ENCODE data around the gene LMTK3. TPM values are rescaled to one million over a fixed set of nuclear protein-coding genes. Genes with fewer than 3 reads are reported as not detected.

Gene LMTK3
- total RNA-seq, 1 experiment from 2014 or later = 0.05 TPM

DNA sequence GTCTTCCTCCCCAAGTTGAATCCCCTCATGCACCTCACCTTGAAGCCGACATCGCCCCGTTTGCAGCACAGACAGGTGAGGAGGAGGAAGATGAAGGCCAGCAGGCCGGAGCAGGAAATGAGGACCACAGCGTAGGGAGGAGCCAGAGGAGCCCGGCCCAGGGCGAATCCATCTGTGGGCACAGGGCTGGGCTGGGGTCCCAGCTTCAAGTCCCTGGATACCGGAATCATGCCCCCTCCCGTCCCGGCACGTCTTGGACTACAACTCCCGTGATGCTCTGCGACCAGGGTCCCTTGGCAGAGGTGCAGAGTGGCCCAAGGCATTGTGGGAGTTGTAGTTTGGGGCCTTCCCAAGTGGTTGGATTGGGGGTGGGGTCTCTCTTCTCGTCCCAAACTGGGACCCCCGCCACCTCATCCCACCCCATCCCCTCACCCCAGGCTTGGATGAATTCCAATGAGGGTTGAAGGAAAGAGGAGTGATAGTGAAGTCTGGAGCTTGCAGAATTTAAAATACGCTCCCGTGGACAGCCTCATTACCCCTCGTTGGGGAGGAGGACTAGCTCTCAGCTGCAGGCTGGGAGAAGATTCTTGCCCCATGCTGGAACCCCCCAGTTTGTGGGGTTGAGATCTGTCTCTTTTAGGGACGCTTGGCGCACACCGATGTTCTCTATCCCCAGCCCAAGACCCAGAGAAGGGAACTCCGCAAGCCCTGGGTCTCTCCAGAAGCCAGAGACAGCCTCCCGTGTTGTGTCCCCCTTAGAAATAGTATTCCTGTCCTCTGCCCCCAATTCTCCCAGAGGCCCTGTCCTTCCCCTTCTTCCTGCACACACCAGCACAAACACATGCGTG, 990 bp downstream of the LMTK3 start:
- peak; percentile 38 for DNase-seq (ENCODE audit: extremely low read depth, low read depth)

DNA sequence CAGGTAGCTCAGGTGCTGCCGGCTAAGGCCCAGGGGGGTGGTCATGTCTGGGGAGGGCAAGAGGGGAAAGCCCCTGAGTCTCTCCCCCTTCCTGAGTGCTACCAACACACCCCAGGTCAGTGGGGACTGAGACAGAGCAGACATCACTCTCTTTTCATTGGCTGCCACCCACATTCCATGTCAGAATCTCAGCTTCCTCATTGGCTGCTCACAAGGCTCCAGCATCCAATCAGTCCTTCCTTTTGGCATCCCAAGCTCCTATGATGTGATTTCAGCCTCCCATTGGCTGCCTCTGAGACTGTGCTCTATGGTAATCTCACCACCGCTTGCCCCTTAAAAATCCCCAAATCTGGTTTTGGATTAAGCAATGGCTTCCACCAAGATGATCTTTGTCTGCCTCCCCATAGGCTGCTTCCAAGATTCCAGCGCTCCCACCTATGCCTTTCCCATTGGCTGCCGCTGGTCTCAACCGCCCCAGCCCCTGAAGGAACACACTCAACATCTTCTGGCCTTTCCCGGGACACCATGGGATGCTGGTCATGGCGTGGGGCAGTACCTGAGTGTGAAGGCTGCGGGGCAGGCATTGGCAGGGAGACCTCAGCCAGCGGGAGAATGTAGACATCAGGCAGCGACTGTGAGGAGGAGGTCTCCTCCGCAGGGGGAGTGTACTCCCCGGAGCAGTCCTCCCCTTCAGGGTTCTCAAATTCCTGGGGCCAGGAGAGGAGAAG, 2.0 kb downstream of the LMTK3 start:
- no peak for DNase-seq (ENCODE audit: extremely low read depth, low read depth)

GRCh38 chr19:48508729-48509411, 2.8 kb downstream of the LMTK3 start:
- no peak for DNase-seq (ENCODE audit: extremely low read depth, low read depth)

GRCh38 chr19:48507911-48508439, 3.7 kb downstream of the LMTK3 start:
- no peak for DNase-seq (ENCODE audit: extremely low read depth, low read depth)

DNA sequence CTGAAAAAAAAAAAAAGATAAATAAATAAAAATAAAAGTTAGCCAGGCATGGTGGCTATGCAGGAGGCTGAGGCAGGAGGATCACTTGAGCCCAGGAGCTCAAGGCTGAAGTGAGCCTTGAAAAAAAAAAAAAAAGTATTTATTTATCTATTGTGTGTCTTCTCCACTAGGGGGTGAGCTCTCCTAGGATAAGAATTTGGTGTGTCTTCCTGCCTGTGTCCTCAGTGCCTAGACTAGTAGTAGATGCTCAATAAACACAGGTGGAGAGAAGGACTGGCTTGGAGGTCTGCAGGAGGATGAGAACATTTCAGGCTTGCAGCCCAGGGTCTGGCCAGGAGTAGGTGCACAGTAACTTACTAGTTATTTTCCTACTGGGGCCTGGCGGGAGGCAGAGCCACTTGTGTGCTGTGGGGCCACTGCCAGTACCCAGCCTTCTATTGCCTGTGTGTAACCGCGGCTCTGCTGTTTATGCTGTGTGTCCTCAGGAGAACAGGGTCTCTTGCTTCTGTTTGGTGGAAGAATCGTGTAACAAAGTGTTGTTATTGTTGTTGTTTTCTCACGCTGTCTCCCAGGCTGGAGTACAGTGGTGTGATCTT, 5.4 kb downstream of the LMTK3 start:
- peak; percentile 48 for DNase-seq (ENCODE audit: extremely low read depth, low read depth)

GRCh38 chr19:48502350-48503018, 9.2 kb downstream of the LMTK3 start:
- no peak for DNase-seq (ENCODE audit: extremely low read depth, low read depth)

- peak; percentile 48 for DNase-seq (ENCODE audit: extremely low read depth, low read depth)
These were observed 9.9 kb downstream of the LMTK3 start for GRCh38 chr19:48501494-48502349.

DNA sequence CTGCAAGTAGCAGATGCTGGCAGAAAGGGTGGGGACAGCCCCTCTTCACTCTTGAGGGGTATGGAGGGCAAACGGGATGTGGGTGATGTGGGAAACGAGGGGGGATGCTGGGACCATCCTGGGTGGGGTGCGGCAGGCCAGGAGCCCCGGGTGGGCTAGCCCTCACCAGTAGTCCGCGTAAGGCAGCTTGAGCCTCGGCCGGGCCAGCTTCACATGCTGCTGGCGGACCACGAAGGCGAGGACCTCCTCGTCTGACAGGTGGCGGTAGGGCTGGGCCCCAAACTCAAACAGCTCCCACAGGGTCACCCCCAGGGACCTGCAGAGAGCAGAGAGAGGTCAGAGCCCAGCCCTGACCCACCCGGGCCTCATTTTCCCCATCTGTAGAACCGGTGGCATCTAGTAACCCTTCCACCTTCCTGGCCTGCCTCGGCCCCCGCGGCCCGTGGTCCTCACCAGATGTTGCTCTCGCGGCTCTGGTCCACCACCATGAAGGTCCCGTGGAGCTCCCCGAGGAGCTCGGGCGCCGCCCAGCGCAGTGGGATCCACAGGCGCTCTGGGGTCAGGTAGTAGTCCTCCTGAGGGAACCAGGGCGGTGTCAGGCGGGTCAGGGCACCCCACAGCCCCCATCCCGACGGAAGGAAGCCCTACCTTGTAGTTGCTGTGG, 10.7 kb downstream of the LMTK3 start:
- DNase-seq (ENCODE audit: extremely low read depth, low read depth) = no peak

DNA sequence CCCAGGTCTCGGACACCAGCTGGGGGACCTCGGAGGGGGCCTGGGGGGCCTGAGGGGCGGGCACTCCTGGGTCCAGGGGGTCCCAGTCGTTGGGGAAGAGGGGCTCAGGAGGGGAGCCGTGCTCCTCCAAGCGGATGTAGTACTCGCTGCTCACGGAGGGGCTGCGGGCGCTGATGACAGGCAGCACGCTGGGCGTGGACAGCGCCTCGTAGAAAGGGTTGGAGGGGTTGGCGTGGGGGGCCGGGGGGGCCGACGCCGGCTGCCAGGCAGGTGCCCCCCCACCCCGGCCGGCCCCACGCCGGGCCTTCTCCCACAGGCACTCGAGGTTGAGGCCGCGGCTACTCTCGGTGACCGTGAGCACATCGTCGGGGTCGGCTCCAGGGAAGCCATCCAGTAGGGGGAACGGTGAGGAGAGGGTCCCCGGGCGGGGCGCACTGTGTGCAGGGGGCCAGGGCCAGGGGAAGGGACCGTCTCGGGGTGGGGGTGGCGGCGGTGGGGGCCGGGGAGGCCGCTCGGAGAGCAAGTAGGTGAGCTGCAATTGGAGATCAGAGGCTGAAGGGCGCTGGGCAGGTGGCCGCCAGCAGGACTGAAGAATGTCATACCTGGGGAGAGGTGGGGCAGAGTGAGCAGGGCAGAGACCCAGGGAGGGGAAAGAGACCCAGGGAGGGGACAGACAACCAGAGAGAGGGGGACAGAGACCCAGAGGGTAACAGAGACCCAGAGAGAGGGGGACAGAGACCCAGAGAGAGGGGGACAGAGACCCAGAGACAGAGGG, 12.1 kb downstream of the LMTK3 start:
- DNase-seq (ENCODE audit: extremely low read depth, low read depth) = no peak

- no peak for DNase-seq (ENCODE audit: extremely low read depth, low read depth)
These were observed 12.9 kb downstream of the LMTK3 start for GRCh38 chr19:48498595-48499311.

DNA sequence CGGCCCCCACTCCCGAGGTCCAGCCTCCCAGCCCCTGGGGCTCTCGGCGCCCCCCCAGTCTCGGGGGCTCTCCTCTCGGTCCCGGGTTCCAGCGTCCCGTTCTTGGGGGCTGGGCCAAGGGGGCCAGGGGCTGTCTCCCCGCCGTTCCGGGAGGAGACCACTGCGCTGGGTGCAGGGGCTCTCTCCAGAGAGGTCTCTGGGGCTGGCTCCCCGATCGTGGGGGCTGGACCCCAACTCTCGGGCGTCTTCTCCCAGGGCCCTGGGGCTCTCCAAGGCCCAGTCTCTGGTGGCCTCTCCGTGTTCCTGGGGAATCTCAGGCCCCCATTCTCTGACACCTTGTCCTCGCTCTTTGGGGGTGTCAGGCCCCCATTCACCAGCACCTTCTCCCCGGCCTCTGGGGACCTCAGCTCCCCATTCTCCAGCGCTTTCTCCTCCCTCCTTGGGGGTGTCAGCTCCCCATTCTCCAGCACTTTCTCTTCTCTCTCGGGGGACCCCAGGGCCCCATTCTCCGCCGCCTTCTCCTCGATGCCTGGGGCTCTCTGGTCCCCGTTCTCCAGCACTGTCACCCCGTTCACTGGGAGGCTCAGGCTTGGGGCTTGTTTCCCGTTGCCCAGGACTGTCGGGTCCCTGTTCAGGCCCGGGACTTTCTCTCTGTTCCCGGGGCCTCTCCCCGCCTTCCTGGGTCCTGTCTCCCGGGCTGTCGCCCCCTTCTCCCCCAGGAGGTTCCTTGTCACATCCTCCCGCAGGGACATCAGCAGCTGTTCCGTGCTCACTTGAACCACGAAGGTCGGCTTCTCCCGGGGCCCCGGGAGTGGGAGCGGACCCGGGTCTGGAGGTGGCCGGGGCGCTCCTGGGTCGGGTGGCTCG, 13.7 kb downstream of the LMTK3 start:
- no peak for DNase-seq (ENCODE audit: extremely low read depth, low read depth)

- DNase-seq (ENCODE audit: extremely low read depth, low read depth) = no peak
These were observed 14.5 kb downstream of the LMTK3 start for GRCh38 chr19:48496959-48497727.

DNA sequence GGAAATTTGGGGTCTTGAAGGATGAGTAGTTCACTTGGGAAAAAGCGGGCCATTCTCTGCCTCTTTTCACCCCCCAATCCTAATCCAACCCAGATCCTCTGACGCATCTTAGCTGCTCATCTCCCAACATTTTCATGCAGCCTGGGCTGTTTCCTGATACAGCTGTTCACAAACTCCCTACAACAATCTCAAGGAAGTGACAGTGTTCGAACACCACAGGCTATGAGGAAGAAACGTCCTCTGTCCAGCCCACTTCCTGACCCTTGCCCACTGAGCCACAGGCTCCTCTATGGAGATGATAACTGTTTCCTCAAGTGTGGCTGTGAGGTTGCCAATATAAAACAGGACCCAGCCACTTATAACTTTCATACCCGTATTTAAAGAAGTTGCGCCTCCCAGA, 16.2 kb downstream of the LMTK3 start:
- no peak for DNase-seq (ENCODE audit: extremely low read depth, low read depth)

DNA sequence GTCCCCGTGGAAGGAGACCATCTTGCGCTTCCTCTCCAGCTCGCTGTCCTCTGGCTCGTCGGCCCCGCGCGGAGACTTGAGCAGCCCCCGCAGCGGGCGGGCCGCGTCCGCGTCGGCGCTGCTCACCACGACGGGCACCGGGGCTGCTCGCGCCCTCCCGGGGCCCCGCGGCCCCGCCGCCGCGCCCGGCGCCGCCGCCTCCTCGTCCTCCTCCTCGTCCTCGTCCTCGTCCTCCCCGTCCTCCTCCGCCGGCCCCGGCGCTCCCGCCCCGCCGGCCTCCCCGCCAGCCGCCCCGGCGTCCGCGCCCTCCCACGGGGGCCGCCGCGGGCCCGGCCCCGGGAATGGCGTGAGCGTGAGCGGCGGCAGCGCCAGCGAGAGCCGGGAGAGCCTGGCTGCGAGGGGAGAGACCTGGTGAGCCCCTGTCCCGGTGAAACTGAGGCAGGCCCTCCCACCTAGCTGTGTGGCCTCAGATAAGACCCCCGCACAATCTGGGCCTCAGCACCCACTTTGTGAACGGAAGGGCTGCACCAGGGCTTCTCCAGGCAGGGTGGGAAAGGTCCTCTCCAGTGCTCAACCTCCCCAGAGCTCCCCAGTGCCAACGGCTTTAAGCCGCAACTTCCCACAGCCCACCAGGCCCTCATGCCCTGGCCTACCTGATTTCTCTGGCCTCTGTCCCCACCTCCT, 17.8 kb downstream of the LMTK3 start:
- no peak for DNase-seq (ENCODE audit: extremely low read depth, low read depth)
